HepG2 (cell line): Measurements from ENCODE around the gene ASIC2. TPM values are rescaled to one million over a fixed set of nuclear protein-coding genes. Genes with fewer than 3 reads are reported as not detected.

ENCODE experiments used
- ATAC-seq: fragments of 200-7000 bp; cut with Tn5 transposase; 3 replicates; pipeline ENCODE4 v1.9.1; 2020; ENCODE audit warnings: mild to moderate bottlenecking, moderate library complexity
- BruUV-seq: library from RNA; stranded (reverse); fragments of 400-500 nt; replicated peaks from 2 replicates; lab custom pipeline; 2021; lab: Mats Ljungman, UMichigan
- CTCF ChIA-PET: fragments of 300-600 bp; formaldehyde crosslinking; extraction: SDS; loops from one replicate; lab custom pipeline; 2021; ENCODE audit warnings: low total read pairs, inconsistent platforms, low intra/inter-chr PET ratio; lab: Yijun Ruan, JAX
- POLR2A ChIA-PET: fragments of 350-600 bp; sonication (Branson Sonifier 250); formaldehyde crosslinking; loops from one replicate; lab custom pipeline; 2020; ENCODE audit warnings: antibody characterized with exemption, inconsistent platforms; lab: Yijun Ruan, JAX
- DNase-seq: peaks from one replicate; pipeline ENCODE4 v3.0.0-alpha.2; 2015; ENCODE audit warnings: low spot score
- FAIRE-seq: peaks from 3 replicates; lab custom pipeline; 2011; peaks lifted over from hg19 to GRCh38; lab: Jason Lieb, UNC
- H2AFZ ChIP-seq: one replicate; pipeline ENCODE4 v1.6.1; 2011; ENCODE audit warnings: low read length, inconsistent platforms
- H3K27ac ChIP-seq: fragments of 300-600 bp; 3 replicates; pipeline ENCODE4 v1.8.0; 2011; ENCODE audit warnings: mixed run types, mild to moderate bottlenecking, mixed read lengths, low read length, inconsistent platforms; ENCODE audit not compliant: insufficient read depth; ENCODE audit errors: extremely low read length
- H3K27me3 ChIP-seq, 2 experiments: fragments of 200-600 bp in 1 of 2; 2 replicates in 1 of 2; 3 replicates in 1 of 2; pipeline versions ENCODE4 v1.6.0 to v1.8.0; 2011; ENCODE audit warnings: low read length in 2 of 2, mild to moderate bottlenecking in 2 of 2, moderate library complexity in 2 of 2, inconsistent platforms in 1 of 2; ENCODE audit not compliant: insufficient read depth in 2 of 2, control insufficient read depth in 1 of 2
- H3K36me3 ChIP-seq, 2 experiments: fragments of 200-600 bp in 1 of 2; replicated peaks in 1 of 2; 2 replicates in 1 of 2; 3 replicates in 1 of 2; pipeline versions ENCODE4 v1.5.1 to v1.8.0; 2011; ENCODE audit warnings: low read length in 2 of 2, inconsistent platforms in 1 of 2; ENCODE audit not compliant: insufficient read depth in 2 of 2, control insufficient read depth in 1 of 2
- H3K4me1 ChIP-seq: 2 replicates; pipeline ENCODE4 v1.5.1; 2012; ENCODE audit warnings: low read length, inconsistent platforms; ENCODE audit not compliant: insufficient read depth
- H3K4me2 ChIP-seq: 2 replicates; pipeline ENCODE4 v1.6.0; 2011; ENCODE audit warnings: low read depth, low read length, inconsistent platforms
- H3K4me3 ChIP-seq, 3 experiments: fragments of 200-600 bp in 1 of 3; sonication (generic), shearing (Covaris generic) in 1 of 3; replicated peaks in 1 of 3; 2 replicates each; pipeline ENCODE4 v1.5.1; 2011 to 2016; ENCODE audit warnings: low read length in 3 of 3, inconsistent platforms in 2 of 3, low read depth in 2 of 3, mild to moderate bottlenecking in 2 of 3, control low read depth in 1 of 3, mixed read lengths in 1 of 3; ENCODE audit not compliant: insufficient read depth in 1 of 3
- H3K79me2 ChIP-seq: one replicate; pipeline ENCODE4 v1.6.1; 2011; ENCODE audit warnings: low read length, inconsistent platforms; ENCODE audit not compliant: insufficient read depth
- H3K9ac ChIP-seq: 2 replicates; pipeline ENCODE4 v1.6.0; 2011; ENCODE audit warnings: mild to moderate bottlenecking, low read depth, low read length, inconsistent platforms; ENCODE audit not compliant: insufficient read depth
- H3K9me3 ChIP-seq: 2 replicates; pipeline ENCODE4 v1.5.1; 2012; ENCODE audit warnings: mild to moderate bottlenecking, low read length
- H4K20me1 ChIP-seq: 2 replicates; pipeline ENCODE4 v1.6.0; 2011; ENCODE audit warnings: inconsistent platforms, mild to moderate bottlenecking, low read length, moderate library complexity; ENCODE audit not compliant: insufficient read depth
- FOXC1 ChIP-seq: sonication (generic); formaldehyde crosslinking; IDR thresholded peaks from 2 replicates; pipeline ENCODE4 v1.8.0; 2022; ENCODE audit warnings: mild to moderate bottlenecking, missing genetic modification reagents, borderline replicate concordance
- RBM22 ChIP-seq: fragments of 200-400 bp; formaldehyde crosslinking; optimal IDR thresholded peaks from 2 replicates; pipeline ENCODE3; 2017; ENCODE audit warnings: mild to moderate bottlenecking, low read length, moderate library complexity
- REPIN1 ChIP-seq: sonication (generic); formaldehyde crosslinking; IDR thresholded peaks from 2 replicates; pipeline ENCODE4 v1.8.0; 2022; ENCODE audit warnings: missing genetic modification reagents, low read depth, mild to moderate bottlenecking, borderline replicate concordance
- STAG1 ChIP-seq: sonication (generic); formaldehyde crosslinking; IDR thresholded peaks from 2 replicates; pipeline ENCODE4 v1.4.0; 2020; ENCODE audit warnings: missing genetic modification reagents
- ZBTB38 ChIP-seq: sonication (generic); formaldehyde crosslinking; IDR thresholded peaks from 2 replicates; pipeline ENCODE4 v1.5.1; 2020; ENCODE audit warnings: mild to moderate bottlenecking, missing genetic modification reagents
- ZNF263 ChIP-seq: sonication (generic); formaldehyde crosslinking; IDR thresholded peaks from 2 replicates; pipeline ENCODE4 v1.4.0; 2020; ENCODE audit warnings: missing genetic modification reagents
- ZNF468 ChIP-seq: sonication (generic); formaldehyde crosslinking; IDR thresholded peaks from 2 replicates; pipeline ENCODE4 v1.8.0; 2022; ENCODE audit warnings: mild to moderate bottlenecking, moderate library complexity, missing genetic modification reagents
- ZNF614 ChIP-seq: IDR thresholded peaks from 2 replicates; pipeline ENCODE4 v1.6.1; 2018; ENCODE audit warnings: missing biosample characterization, missing genetic modification reagents, inconsistent platforms, borderline replicate concordance
- ZNF652 ChIP-seq: IDR thresholded peaks from 2 replicates; pipeline ENCODE4 v1.6.1; 2016; ENCODE audit warnings: low read depth, borderline replicate concordance
- ZSCAN12 ChIP-seq: sonication (generic); formaldehyde crosslinking; IDR thresholded peaks from 2 replicates; pipeline ENCODE4 v1.9.0; 2021; ENCODE audit warnings: mild to moderate bottlenecking, missing genetic modification reagents
- WGBS: methylation state at CpG from one replicate; pipeline ENCODE4 v1.1.6; 2017; ENCODE audit warnings: low lambda C conversion rate; 5-methylcytosine and 5-hydroxymethylcytosine counted together
- in situ Hi-C: cut with HindIII; loops from 2 replicates; pipeline ENCODE4 v1.10.0; 2017; ENCODE audit warnings: low pct_unique_long_range_greater_than_20kb; ENCODE audit not compliant: extremely low pct_ligation_motif_present
- intact Hi-C: fragments of 100-400 bp; cut with micrococcal nuclease; formaldehyde crosslinking; loops from one replicate; pipeline ENCODE4 v1.10.0; 2022; ENCODE audit not compliant: unreplicated experiment
- polyA plus RNA-seq, 8 experiments: library from polyadenylated mRNA; depleted of rRNA in 3 of 8; stranded (reverse) in 7 of 8; unstranded in 1 of 8; fragments of >200 nt; fragmentation: Illumina TruSeq in 4 of 8; extraction: Trizol in 4 of 8; gene quantifications; 2 replicates each; pipeline versions ENCODE4 v1.2.1 to v1.2.3, GENCODE V29; 2011 to 2016; ENCODE audit warnings: low read depth in 4 of 8, missing spikeins in 1 of 8, mixed read lengths in 1 of 8; ENCODE audit not compliant: insufficient read depth in 1 of 8
- total RNA-seq, 5 experiments: library from RNA; depleted of rRNA; stranded (reverse); fragments of >200 nt; fragmentation: Illumina TruSeq; extraction: Trizol; gene quantifications; 2 replicates each; pipeline ENCODE4 v1.2.3, GENCODE V29; 2016; ENCODE audit warnings: low read depth in 1 of 5
- TF ChIP-seq, protein P1 (sequence below): sonication (generic); formaldehyde crosslinking; IDR thresholded peaks from 2 replicates; pipeline ENCODE4 v1.5.0; 2020; ENCODE audit warnings: mild to moderate bottlenecking, missing genetic modification reagents, moderate library complexity
- TF ChIP-seq, protein P2 (sequence below): IDR thresholded peaks from 2 replicates; pipeline ENCODE4 v1.6.1; 2016; ENCODE audit warnings: missing compliant biosample characterization, missing genetic modification reagents, borderline replicate concordance
- TF ChIP-seq, protein P3 (sequence below): sonication (generic); formaldehyde crosslinking; IDR thresholded peaks from 2 replicates; pipeline ENCODE4 v1.5.0; 2020; ENCODE audit warnings: mild to moderate bottlenecking, missing genetic modification reagents, borderline replicate concordance
- TF ChIP-seq, protein P4 (sequence below): sonication (generic); formaldehyde crosslinking; conservative IDR thresholded peaks from 2 replicates; pipeline ENCODE4 v1.5.0; 2020; ENCODE audit warnings: missing genetic modification reagents

The ASIC2 gene
- total and polyA plus RNA-seq, 2 of the 13 experiments (the other 11 are each of a cell fraction or from before 2014, with no cell fraction given), result not detected

DNA sequence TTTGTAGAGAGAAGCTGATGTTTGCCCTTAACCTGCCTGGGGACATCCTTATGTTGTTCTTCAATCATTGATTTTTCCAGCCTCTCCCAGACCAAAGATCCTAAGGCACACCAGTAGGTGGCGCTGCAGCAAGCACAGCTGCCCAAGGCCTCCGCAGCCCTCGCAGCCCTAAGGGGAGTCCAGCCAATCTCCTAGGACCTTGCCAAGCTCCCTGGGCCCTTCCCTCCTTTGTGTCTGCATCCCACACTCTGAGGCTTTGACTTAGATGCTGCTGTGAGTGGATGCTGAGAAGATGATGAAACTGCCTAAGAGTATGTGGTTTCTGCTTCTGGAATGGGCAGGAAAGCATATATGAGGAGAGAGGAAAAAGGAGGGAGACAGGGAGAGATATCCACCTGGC lies 254.4 kb downstream of the ASIC2 start:
- FAIRE-seq (no peak), DNase-seq (no peak), ATAC-seq (peak; percentile 70)
- intact Hi-C loops, result no loop called here
- H2AFZ ChIP-seq, result no peak overlapping the region
- no peaks in the 10 kb centered on the region for H4K20me1 ChIP-seq
- H3K27ac ChIP-seq, result no peak overlapping the region
- in situ Hi-C loops, result loop anchor here (25.0 kb wide), 1 partner anchor 474 kb away; no protein-coding TSS in a partner anchor
- BruUV-seq, result no TSS peak
- H3K27me3 ChIP-seq, result no peaks in the 10 kb centered on the region
- no peak overlapping the region for H3K9ac ChIP-seq
- H3K36me3 ChIP-seq, result no peaks in the 10 kb centered on the region
- 5% methylated on average over 3 of the region's 3 CpGs for WGBS
- no peaks in the 10 kb centered on the region for H3K79me2 ChIP-seq
- H3K4me1 ChIP-seq, result no peaks in the 10 kb centered on the region
- TF ChIP-seq ZNF263 (CRISPR knock-in tag), result no peak
- TF ChIP-seq ZNF468 (CRISPR knock-in tag), result no peak
- TF ChIP-seq, protein P1, sequence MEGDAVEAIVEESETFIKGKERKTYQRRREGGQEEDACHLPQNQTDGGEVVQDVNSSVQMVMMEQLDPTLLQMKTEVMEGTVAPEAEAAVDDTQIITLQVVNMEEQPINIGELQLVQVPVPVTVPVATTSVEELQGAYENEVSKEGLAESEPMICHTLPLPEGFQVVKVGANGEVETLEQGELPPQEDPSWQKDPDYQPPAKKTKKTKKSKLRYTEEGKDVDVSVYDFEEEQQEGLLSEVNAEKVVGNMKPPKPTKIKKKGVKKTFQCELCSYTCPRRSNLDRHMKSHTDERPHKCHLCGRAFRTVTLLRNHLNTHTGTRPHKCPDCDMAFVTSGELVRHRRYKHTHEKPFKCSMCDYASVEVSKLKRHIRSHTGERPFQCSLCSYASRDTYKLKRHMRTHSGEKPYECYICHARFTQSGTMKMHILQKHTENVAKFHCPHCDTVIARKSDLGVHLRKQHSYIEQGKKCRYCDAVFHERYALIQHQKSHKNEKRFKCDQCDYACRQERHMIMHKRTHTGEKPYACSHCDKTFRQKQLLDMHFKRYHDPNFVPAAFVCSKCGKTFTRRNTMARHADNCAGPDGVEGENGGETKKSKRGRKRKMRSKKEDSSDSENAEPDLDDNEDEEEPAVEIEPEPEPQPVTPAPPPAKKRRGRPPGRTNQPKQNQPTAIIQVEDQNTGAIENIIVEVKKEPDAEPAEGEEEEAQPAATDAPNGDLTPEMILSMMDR, result peak; percentile 70
- no peak for TF ChIP-seq ZNF614 (CRISPR knock-in tag)
- TF ChIP-seq RBM22, result no peak
- TF ChIP-seq, protein P2, sequence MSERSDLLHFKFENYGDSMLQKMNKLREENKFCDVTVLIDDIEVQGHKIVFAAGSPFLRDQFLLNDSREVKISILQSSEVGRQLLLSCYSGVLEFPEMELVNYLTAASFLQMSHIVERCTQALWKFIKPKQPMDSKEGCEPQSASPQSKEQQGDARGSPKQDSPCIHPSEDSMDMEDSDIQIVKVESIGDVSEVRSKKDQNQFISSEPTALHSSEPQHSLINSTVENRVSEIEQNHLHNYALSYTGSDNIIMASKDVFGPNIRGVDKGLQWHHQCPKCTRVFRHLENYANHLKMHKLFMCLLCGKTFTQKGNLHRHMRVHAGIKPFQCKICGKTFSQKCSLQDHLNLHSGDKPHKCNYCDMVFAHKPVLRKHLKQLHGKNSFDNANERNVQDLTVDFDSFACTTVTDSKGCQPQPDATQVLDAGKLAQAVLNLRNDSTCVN (CRISPR knock-in tag), result no peak
- TF ChIP-seq STAG1 (CRISPR knock-in tag), result 0 out of 2 replicates have a peak, but pooled peaks have one; percentile 12
- TF ChIP-seq REPIN1, result no peak
- no peak for TF ChIP-seq ZNF652
- TF ChIP-seq, protein P3, sequence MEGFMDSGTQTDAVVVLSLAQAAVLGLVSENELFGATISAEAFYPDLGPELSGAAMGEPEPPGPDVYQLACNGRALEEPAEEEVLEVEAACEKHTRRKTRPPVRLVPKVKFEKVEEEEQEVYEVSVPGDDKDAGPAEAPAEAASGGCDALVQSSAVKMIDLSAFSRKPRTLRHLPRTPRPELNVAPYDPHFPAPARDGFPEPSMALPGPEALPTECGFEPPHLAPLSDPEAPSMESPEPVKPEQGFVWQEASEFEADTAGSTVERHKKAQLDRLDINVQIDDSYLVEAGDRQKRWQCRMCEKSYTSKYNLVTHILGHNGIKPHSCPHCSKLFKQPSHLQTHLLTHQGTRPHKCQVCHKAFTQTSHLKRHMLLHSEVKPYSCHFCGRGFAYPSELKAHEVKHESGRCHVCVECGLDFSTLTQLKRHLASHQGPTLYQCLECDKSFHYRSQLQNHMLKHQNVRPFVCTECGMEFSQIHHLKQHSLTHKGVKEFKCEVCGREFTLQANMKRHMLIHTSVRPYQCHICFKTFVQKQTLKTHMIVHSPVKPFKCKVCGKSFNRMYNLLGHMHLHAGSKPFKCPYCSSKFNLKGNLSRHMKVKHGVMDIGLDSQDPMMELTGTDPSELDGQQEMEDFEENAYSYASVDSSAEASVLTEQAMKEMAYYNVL (CRISPR knock-in tag), result no peak
- TF ChIP-seq ZSCAN12 (CRISPR knock-in tag), result no peak
- no peak for TF ChIP-seq ZBTB38 (CRISPR knock-in tag)
- TF ChIP-seq, protein P4, sequence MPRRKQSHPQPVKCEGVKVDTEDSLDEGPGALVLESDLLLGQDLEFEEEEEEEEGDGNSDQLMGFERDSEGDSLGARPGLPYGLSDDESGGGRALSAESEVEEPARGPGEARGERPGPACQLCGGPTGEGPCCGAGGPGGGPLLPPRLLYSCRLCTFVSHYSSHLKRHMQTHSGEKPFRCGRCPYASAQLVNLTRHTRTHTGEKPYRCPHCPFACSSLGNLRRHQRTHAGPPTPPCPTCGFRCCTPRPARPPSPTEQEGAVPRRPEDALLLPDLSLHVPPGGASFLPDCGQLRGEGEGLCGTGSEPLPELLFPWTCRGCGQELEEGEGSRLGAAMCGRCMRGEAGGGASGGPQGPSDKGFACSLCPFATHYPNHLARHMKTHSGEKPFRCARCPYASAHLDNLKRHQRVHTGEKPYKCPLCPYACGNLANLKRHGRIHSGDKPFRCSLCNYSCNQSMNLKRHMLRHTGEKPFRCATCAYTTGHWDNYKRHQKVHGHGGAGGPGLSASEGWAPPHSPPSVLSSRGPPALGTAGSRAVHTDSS, result no peak
- no peak for TF ChIP-seq FOXC1
- H3K4me2 ChIP-seq, result no peak overlapping the region
- no peak overlapping the region for H3K4me3 ChIP-seq
- ChIA-PET CTCF (no interaction called here), POLR2A (no interaction called here)
- H3K9me3 ChIP-seq, result peaks cover 4% of the 10 kb centered on the region; the same call in 1 of the 2 replicates
